Measurements from ENCODE around the gene SCAP. TPM values are rescaled to one million over a fixed set of nuclear protein-coding genes. Genes with fewer than 3 reads are reported as not detected.

The SCAP gene
- total and polyA plus RNA-seq, 2 of the 13 experiments (the other 11 are each of a cell fraction or from before 2014, with no cell fraction given) = 40.4 to 53.3 TPM

GRCh38 chr3:47377186-47377585 is 98.6 kb downstream of the SCAP start:
- ATAC-seq (no peak), DNase-seq (ENCODE audit: low spot score) (no peak), FAIRE-seq (no peak)
- Histone ChIP-seq H3K4me1 (ENCODE audit: insufficient read depth, low read length) (peaks cover 50% of the 10 kb centered on the region), H3K9me3 (ENCODE audit: low read length) (no peaks in the 10 kb centered on the region), H4K20me1 (ENCODE audit: insufficient read depth, low read length) (peaks cover 7% of the 10 kb centered on the region; the same call in 1 of the 2 replicates), H3K36me3 (replicated peaks in 1 of 2; ENCODE audit: control insufficient read depth in 1 of 2, insufficient read depth in 2 of 2, low read length in 2 of 2) (no peaks in the 10 kb centered on the region), H3K27me3 (ENCODE audit: control insufficient read depth in 1 of 2, insufficient read depth in 2 of 2, low read length in 2 of 2) (no peaks in the 10 kb centered on the region; a peak in 1 of 5 replicates), H3K79me2 (ENCODE audit: insufficient read depth, low read length) (peaks cover 15% of the 10 kb centered on the region), H3K4me3 (replicated peaks in 1 of 3; ENCODE audit: insufficient read depth in 1 of 3, low read depth in 2 of 3, low read length in 3 of 3) (no peak overlapping the region), H3K9ac (ENCODE audit: insufficient read depth, low read depth, low read length) (no peak overlapping the region), H3K27ac (ENCODE audit: extremely low read length, insufficient read depth, low read length) (no peak overlapping the region), H2AFZ (ENCODE audit: low read length) (no peak overlapping the region), H3K4me2 (ENCODE audit: low read depth, low read length) (no peak overlapping the region)
- no peak for TF ChIP-seq NFKBIZ (CRISPR knock-in tag; IDR thresholded peaks at IDR 0.05)
- TF ChIP-seq SALL1 (CRISPR knock-in tag; IDR thresholded peaks at IDR 0.05) = 0 out of 2 replicates have a peak, but pooled peaks have one; percentile 16
- intact Hi-C loops (cut with micrococcal nuclease; ENCODE audit: unreplicated experiment) (no loop called here), in situ Hi-C loops (cut with HindIII; ENCODE audit: extremely low pct_ligation_motif_present, low pct_unique_long_range_greater_than_20kb) (no loop called here)
- ChIA-PET POLR2A (interaction anchor here (0.8 kb wide), 1 partner anchor 8 kb away, joined by 3 read pairs; no protein-coding TSS in a partner anchor), CTCF (ENCODE audit: low intra/inter-chr PET ratio, low total read pairs) (no interaction called here)
- BruUV-seq (replicated peaks) = no TSS peak
- 62% methylated on average over 2 of the region's 2 CpGs for WGBS (ENCODE audit: low lambda C conversion rate)

DNA sequence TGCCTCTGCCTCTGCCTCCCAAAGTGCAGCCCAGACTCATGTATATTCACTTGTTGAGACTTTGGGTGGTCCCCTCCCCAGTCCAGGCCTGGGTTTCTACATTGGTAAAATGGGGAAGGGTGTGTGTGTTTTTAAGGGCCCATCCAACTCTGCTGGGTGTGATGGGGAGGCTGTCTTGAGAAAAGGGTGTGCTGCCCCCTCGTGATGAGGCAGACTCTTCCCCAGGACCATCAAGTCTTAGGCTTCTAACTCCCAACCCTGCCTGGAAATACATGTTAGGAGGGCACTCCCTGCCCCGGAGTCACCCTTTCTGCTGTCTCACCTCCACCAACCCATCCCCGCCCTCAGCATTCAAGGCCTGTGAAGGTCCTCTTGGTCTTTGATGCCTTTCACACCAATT is 99.3 kb downstream of the SCAP start:
- POLR2A ChIA-PET = no interaction called here
- no TSS peak for BruUV-seq (replicated peaks)
- 71% methylated on average over 2 of the region's 3 CpGs for WGBS (ENCODE audit: low lambda C conversion rate)

More for the DNA sequence above, 99.3 kb downstream of the SCAP start:
- H3K27me3 ChIP-seq (ENCODE audit: control insufficient read depth in 1 of 2, insufficient read depth in 2 of 2, low read length in 2 of 2) = no peaks in the 10 kb centered on the region; a peak in 1 of 5 replicates
- intact Hi-C loops (cut with micrococcal nuclease; ENCODE audit: unreplicated experiment) (no loop called here), in situ Hi-C loops (cut with HindIII; ENCODE audit: extremely low pct_ligation_motif_present, low pct_unique_long_range_greater_than_20kb) (no loop called here)
- CTCF ChIA-PET (ENCODE audit: low intra/inter-chr PET ratio, low total read pairs) = no interaction called here
- no peak for DNase-seq (ENCODE audit: low spot score)
- TF ChIP-seq, protein P1, sequence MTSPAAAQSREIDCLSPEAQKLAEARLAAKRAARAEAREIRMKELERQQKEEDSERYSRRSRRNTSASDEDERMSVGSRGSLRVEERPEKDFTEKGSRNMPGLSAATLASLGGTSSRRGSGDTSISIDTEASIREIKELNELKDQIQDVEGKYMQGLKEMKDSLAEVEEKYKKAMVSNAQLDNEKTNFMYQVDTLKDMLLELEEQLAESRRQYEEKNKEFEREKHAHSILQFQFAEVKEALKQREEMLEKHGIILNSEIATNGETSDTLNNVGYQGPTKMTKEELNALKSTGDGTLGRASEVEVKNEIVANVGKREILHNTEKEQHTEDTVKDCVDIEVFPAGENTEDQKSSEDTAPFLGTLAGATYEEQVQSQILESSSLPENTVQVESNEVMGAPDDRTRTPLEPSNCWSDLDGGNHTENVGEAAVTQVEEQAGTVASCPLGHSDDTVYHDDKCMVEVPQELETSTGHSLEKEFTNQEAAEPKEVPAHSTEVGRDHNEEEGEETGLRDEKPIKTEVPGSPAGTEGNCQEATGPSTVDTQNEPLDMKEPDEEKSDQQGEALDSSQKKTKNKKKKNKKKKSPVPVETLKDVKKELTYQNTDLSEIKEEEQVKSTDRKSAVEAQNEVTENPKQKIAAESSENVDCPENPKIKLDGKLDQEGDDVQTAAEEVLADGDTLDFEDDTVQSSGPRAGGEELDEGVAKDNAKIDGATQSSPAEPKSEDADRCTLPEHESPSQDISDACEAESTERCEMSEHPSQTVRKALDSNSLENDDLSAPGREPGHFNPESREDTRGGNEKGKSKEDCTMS (CRISPR knock-in tag; conservative IDR thresholded peaks at IDR 0.05) = no peak
- TF ChIP-seq ZNF501 (CRISPR knock-in tag; IDR thresholded peaks at IDR 0.05) = 0 out of 2 replicates have a peak, but pooled peaks have one; percentile 11
- no peak for ATAC-seq
- peaks cover 7% of the 10 kb centered on the region for H3K79me2 ChIP-seq (ENCODE audit: insufficient read depth, low read length)
- no peak overlapping the region for H3K27ac ChIP-seq (ENCODE audit: extremely low read length, insufficient read depth, low read length)
- H3K36me3 ChIP-seq (replicated peaks in 1 of 2; ENCODE audit: control insufficient read depth in 1 of 2, insufficient read depth in 2 of 2, low read length in 2 of 2) = no peaks in the 10 kb centered on the region
- no peaks in the 10 kb centered on the region for H3K9me3 ChIP-seq (ENCODE audit: low read length)
- no peak for FAIRE-seq
- H3K9ac ChIP-seq (ENCODE audit: insufficient read depth, low read depth, low read length) = no peak overlapping the region
- H3K4me2 ChIP-seq (ENCODE audit: low read depth, low read length) = no peak overlapping the region
- peaks cover 45% of the 10 kb centered on the region for H3K4me1 ChIP-seq (ENCODE audit: insufficient read depth, low read length)
- H4K20me1 ChIP-seq (ENCODE audit: insufficient read depth, low read length) = no peaks in the 10 kb centered on the region
- H3K4me3 ChIP-seq (replicated peaks in 1 of 3; ENCODE audit: insufficient read depth in 1 of 3, low read depth in 2 of 3, low read length in 3 of 3) = no peak overlapping the region
- H2AFZ ChIP-seq (ENCODE audit: low read length) = no peak overlapping the region

Data from HepG2 (cell line).